ENCODE results near the gene CPAMD8.
"Not testable (repeated sequence)": the region's sequence is repeated elsewhere in the genome, so short reads cannot be mapped to it uniquely, and the experiment has no call there.

Gene CPAMD8

DNA sequence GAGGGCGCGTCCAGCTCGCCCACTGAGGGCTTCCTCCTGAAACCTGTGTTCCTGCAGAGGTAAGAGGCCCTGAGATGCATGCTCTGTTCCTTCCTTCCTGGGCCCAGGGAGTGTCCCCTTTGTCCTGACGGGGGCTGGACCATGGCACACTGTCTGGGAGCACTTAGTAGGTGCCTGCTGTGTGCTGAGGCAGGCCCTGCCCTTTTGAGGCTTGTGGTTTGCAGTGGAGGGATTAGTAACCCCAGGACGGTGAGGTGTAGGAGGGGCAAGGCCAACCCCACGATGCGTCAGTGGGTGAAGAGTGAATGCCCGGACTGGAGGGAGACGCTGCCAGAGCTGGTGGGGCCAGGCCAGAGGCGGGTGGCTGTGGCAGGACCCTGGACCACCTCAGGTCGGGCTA lies 149.0 kb downstream of the CPAMD8 start:
- no peak for DNase-seq (ENCODE audit: low read depth in 2 of 2, low spot score in 1 of 2)

GRCh38 chr19:16876904-16877361 lies 149.7 kb downstream of the CPAMD8 start:
- no peak for DNase-seq (ENCODE audit: low read depth in 2 of 2, low spot score in 1 of 2)

- DNase-seq (ENCODE audit: low read depth in 2 of 2, low spot score in 1 of 2): no peak
These were observed 150.7 kb downstream of the CPAMD8 start for GRCh38 chr19:16875584-16876555.

DNA sequence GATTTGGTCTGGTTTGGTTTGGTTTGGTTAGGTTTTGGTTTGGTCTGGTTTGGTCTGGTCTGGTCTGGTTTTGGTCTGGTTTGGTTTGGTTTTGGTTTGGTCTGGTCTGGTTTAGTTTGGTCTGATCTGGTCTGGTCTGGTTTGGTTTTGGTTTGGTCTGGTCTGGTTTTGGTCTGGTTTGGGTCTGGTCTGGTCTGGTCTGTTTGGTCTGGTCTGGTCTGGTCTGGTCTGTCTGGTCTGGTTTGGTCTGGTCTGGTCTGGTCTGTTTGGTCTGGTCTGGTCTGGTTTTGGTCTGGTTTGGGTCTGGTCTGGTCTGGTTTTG lies 151.7 kb downstream of the CPAMD8 start:
- DNase-seq (ENCODE audit: low read depth in 2 of 2, low spot score in 1 of 2): not testable (repeated sequence)

DNA sequence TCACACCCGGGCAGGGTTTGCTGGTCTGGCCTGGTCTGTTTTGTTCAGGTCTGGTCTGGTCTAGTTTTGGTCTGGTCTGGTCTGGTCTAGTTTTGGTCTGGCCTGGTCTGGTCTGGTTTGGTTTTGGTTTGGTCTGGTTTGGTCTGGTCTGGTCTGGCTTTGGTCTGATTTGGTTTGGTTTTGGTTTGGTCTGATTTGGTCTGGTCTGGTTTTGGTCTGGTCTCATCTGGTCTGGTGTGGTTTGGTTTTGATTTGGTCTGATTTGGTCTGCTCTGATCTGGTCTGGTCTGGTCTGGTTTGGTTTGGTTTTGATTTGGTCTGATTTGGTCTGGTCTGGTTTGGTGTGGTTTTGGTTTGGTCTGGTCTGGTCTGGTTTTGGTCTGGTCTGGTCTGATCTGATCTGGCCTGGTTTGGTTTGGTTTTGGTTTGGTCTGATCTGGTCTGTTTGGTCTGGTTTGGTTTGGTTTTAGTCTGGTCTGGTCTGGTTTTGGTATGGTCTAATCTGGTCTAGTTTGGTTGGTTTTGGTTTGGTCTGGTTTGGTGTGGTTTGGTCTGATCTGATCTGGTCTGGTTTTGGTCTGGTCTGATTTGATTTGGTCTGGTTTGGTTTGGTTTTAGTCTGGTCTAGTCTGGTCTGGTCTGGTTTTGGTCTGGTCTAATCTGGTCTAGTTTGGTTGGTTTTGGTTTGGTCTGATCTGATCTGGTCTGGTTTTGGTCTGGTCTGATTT lies 152.2 kb downstream of the CPAMD8 start:
- no peak for DNase-seq (ENCODE audit: low read depth in 2 of 2, low spot score in 1 of 2)

DNA sequence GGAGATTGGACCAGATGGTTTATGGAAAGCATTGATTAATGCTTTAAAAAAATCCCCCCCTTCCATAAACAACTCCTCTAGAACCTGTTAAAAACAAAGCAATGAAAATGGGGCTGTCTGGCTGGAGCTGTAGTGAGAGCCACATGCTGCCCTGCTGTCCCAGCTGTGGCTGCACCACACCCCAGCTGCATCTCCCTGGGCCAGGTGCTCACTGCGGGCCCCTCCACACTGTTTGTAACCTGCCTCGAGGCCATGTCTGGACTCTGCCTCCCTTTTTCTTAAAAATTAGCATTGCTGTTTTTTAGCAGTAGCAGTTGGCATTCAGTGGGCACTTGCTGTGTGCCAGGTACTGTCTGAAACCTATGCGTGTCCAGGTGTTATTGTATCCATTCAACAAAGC lies 153.0 kb downstream of the CPAMD8 start:
- no peak for DNase-seq (ENCODE audit: low read depth in 2 of 2, low spot score in 1 of 2)

DNA sequence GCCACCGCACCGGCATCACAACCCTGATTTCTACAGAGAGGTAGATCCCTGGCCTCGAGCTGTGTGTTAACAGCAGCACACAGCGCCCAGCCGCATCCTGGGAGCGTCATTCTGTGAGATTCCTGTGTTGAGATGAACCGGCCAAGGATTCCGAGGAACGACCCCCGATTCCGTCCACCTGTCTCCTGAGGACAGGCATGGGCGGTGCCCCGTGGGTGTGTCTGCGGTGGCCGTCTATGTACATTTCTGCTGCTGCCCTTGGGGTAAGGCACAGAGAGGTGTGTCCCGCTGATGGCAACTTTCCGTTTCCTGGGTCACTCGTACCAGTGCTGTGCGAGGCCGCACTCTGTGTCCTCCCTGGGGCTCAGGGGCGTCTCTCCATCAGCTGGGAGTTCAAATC lies 153.9 kb downstream of the CPAMD8 start:
- DNase-seq (ENCODE audit: low read depth in 2 of 2, low spot score in 1 of 2): no peak

DNA sequence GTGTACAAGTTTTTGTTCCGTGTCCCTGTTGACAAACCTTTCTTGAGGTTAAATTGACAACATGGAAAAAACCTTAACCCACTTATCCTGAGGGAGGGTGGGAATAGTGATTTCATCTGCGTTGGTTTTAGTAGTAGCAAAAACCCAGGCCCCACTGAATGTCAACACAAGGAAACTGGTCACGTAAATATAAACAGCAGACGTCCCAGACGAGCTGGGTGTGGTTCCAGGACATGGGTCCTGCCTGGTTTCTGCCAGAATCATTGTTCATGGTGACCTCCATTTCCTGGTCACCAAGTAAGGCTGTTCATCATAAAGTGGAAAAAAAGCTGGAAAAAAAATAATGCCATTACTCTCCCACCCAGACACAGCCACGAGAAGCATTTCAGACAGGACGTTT lies 154.7 kb downstream of the CPAMD8 start:
- DNase-seq (ENCODE audit: low read depth in 2 of 2, low spot score in 1 of 2): no peak

- DNase-seq (ENCODE audit: low read depth in 2 of 2, low spot score in 1 of 2): no peak
These were observed 157.2 kb downstream of the CPAMD8 start for GRCh38 chr19:16869331-16869972.

DNA sequence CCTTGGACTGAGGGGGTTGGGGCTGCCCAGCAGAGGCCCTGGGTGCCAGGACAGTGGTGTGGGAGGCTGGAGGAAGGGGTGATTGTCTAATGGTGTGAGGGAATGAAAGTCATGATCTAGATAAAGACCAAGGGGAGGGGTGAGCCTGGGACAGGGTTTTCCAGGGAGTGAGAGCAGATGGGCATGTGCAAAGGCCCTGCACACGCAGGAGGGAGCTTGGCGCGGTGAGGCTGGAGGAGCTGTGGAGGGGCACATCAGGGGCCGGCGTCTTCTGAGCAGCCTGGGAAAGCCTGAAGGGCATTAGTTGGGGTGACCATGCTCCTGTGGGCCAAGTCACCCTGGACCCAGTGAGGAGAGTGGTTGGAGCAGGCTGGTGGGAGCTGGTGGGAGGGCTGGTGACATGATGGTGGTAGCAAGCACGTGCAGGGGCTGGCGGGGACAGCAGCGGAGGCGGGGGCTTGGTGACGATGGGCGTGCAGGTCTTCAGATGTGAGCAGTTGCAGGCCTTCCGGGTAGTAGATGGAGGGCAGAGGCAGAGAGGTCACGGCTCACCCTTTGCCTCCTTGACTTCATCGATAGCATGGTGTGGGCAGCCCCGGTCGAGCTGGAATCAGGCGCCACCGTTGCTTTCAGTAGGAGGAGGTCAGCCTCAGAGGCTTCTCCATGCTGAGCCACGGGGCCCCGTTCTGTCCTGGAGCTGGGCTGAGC lies 158.0 kb downstream of the CPAMD8 start:
- no peak for DNase-seq (ENCODE audit: low read depth in 2 of 2, low spot score in 1 of 2)

GRCh38 chr19:16867211-16867610 lies 159.4 kb downstream of the CPAMD8 start:
- DNase-seq (ENCODE audit: low read depth in 2 of 2, low spot score in 1 of 2): no peak

- DNase-seq (ENCODE audit: low read depth in 2 of 2, low spot score in 1 of 2): no peak
These were observed 163.7 kb downstream of the CPAMD8 start for GRCh38 chr19:16862826-16863415.

- no peak for DNase-seq (ENCODE audit: low read depth in 2 of 2, low spot score in 1 of 2)
These were observed 164.8 kb downstream of the CPAMD8 start for GRCh38 chr19:16861834-16862233.

GRCh38 chr19:16861011-16861410 lies 165.6 kb downstream of the CPAMD8 start:
- no peak for DNase-seq (ENCODE audit: low read depth in 2 of 2, low spot score in 1 of 2)

- no peak for DNase-seq (ENCODE audit: low read depth in 2 of 2, low spot score in 1 of 2)
These were observed 166.5 kb downstream of the CPAMD8 start for GRCh38 chr19:16860118-16860517.

- DNase-seq (ENCODE audit: low read depth in 2 of 2, low spot score in 1 of 2): no peak
These were observed 167.0 kb downstream of the CPAMD8 start for GRCh38 chr19:16859626-16860025.

- no peak for DNase-seq (ENCODE audit: low read depth in 2 of 2, low spot score in 1 of 2)
These were observed 170.5 kb downstream of the CPAMD8 start for GRCh38 chr19:16856091-16856490.

GRCh38 chr19:16853066-16853465 lies 173.5 kb downstream of the CPAMD8 start:
- no peak for DNase-seq (ENCODE audit: low read depth in 2 of 2, low spot score in 1 of 2)

DNA sequence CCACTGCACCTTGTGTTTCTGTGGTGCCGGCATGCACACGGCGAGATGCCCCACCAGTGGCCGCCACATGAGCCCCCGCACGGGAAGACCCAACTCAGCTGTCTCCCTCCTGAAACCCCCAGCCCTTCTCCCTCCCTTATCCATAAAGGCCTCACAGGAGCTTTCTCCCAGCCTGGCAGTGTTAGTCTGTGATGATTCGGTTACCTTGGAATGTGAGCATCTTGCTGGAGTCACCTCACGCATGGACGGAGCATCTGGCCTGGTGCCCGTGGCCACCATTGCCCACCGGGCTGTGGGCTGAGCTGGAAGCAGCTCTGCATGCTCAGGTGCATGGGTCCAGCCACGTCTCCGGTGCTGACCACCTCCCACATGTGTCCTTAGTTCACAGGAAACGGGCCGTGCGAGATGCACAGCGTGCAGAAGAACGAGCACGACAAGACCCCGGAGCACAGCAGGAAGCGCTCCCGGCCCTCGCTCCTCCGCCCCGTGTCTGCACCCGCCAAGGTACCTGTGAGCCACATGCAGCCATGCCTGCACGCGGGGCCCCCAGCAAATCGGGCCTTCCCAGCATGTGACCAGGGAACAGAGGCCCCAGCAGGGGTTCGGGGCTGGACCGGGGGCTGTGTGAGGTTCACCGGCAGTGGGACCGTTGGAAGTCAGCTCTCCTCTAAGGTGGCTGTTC lies 175.4 kb downstream of the CPAMD8 start:
- DNase-seq (ENCODE audit: low read depth in 2 of 2, low spot score in 1 of 2): no peak

DNA sequence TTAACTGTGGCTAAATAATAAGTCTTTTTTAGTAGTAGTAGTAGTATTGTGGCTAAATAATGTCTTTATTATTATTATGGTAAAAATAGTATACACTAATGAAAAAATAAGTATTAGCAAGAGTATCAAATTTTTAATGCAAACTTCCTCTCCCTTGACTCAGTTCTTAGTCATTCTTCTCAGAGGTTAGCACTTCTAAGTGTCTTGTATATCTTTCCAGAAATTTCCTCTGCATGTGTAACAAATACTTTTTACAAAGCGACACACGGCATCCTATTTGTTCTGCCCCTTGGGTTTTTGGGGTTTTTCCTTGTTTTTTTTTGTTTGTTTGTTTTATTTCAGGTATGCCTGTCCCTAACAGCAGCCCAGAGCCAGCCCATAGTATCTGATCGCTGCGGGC lies 176.5 kb downstream of the CPAMD8 start:
- no peak for DNase-seq (ENCODE audit: low read depth in 2 of 2, low spot score in 1 of 2)
